H9 (cell line): Measurements from ENCODE around the gene BIK. TPM values are rescaled to one million over a fixed set of nuclear protein-coding genes. Genes with fewer than 3 reads are reported as not detected.

Experiments used
- DNase-seq: peaks from one replicate; pipeline ENCODE4 v3.0.0-alpha.2; 2017
- H2AFZ ChIP-seq: one replicate; pipeline ENCODE4 v1.6.1; 2013; ENCODE audit warnings: mild to moderate bottlenecking, low read length, control low read depth, moderate library complexity
- H2AK5ac ChIP-seq: 2 replicates; pipeline ENCODE4 v1.6.1; 2013; ENCODE audit warnings: low read length, control low read depth, mixed read lengths; ENCODE audit not compliant: insufficient read length
- H2BK120ac ChIP-seq: one replicate; pipeline ENCODE4 v1.6.1; 2013; ENCODE audit warnings: low read depth, mild to moderate bottlenecking, low read length, control low read depth, inconsistent platforms; ENCODE audit not compliant: poor library complexity, severe bottlenecking
- H2BK12ac ChIP-seq: 2 replicates; pipeline ENCODE4 v1.6.1; 2013; ENCODE audit warnings: low read length, control low read depth, mixed read lengths, low read depth; ENCODE audit not compliant: insufficient read length
- H2BK15ac ChIP-seq: 2 replicates; pipeline ENCODE4 v1.6.1; 2013; ENCODE audit warnings: low read depth, low read length, control low read depth
- H2BK20ac ChIP-seq: one replicate; pipeline ENCODE4 v1.6.1; 2013; ENCODE audit warnings: low read depth, mild to moderate bottlenecking, low read length, control low read depth, inconsistent platforms; ENCODE audit not compliant: poor library complexity, severe bottlenecking
- H2BK5ac ChIP-seq: 2 replicates; pipeline ENCODE4 v1.6.1; 2013; ENCODE audit warnings: low read length, control low read depth, mixed read lengths; ENCODE audit not compliant: insufficient read length
- H3K14ac ChIP-seq: 2 replicates; pipeline ENCODE4 v1.6.1; 2013; ENCODE audit warnings: low read length, control low read depth; ENCODE audit not compliant: insufficient read depth
- H3K18ac ChIP-seq: 2 replicates; pipeline ENCODE4 v1.6.1; 2013; ENCODE audit warnings: low read depth, mild to moderate bottlenecking, mixed read lengths, low read length, control low read depth; ENCODE audit not compliant: insufficient read length
- H3K23ac ChIP-seq: 2 replicates; pipeline ENCODE4 v1.6.1; 2013; ENCODE audit warnings: low read length, control low read depth, mixed read lengths, low read depth; ENCODE audit not compliant: insufficient read length
- H3K23me2 ChIP-seq: 2 replicates; pipeline ENCODE4 v1.6.1; 2013; ENCODE audit warnings: low read depth, mild to moderate bottlenecking, mixed read lengths, low read length, control low read depth; ENCODE audit not compliant: insufficient read length, poor library complexity, severe bottlenecking
- H3K27ac ChIP-seq: 2 replicates; pipeline ENCODE4 v1.5.1; 2013; ENCODE audit warnings: low read length, control low read depth, mixed read lengths, low read depth; ENCODE audit not compliant: insufficient read length
- H3K27me3 ChIP-seq: 2 replicates; pipeline ENCODE4 v1.6.1; 2013; ENCODE audit warnings: low read length, control low read depth, inconsistent platforms; ENCODE audit not compliant: insufficient read depth
- H3K4ac ChIP-seq: 2 replicates; pipeline ENCODE4 v1.6.1; 2013; ENCODE audit warnings: low read depth, mild to moderate bottlenecking, control low read depth, inconsistent platforms, low read length, moderate library complexity
- H3K4me1 ChIP-seq: 2 replicates; pipeline ENCODE4 v1.6.1; 2013; ENCODE audit warnings: low read length, control low read depth, inconsistent platforms; ENCODE audit not compliant: insufficient read depth
- H3K4me2 ChIP-seq: 2 replicates; pipeline ENCODE4 v1.6.1; 2013; ENCODE audit warnings: low read length, control low read depth, mixed read lengths; ENCODE audit not compliant: insufficient read length, insufficient read depth
- H3K56ac ChIP-seq: 2 replicates; pipeline ENCODE4 v1.6.1; 2013; ENCODE audit warnings: low read depth, mild to moderate bottlenecking, mixed read lengths, low read length, control low read depth; ENCODE audit not compliant: insufficient read length
- H3K79me1 ChIP-seq: 2 replicates; pipeline ENCODE4 v1.6.1; 2013; ENCODE audit warnings: low read depth, mild to moderate bottlenecking, moderate library complexity, low read length, control low read depth, inconsistent platforms; ENCODE audit not compliant: insufficient read depth, poor library complexity, severe bottlenecking
- H3K79me2 ChIP-seq: 2 replicates; pipeline ENCODE4 v1.6.1; 2013; ENCODE audit warnings: low read length, control low read depth, inconsistent platforms; ENCODE audit not compliant: insufficient read depth
- H3K9ac ChIP-seq: 2 replicates; pipeline ENCODE4 v1.6.1; 2013; ENCODE audit warnings: low read length, control low read depth, mixed read lengths; ENCODE audit not compliant: insufficient read length; ENCODE audit errors: extremely low read depth
- H3K9me3 ChIP-seq: one replicate; pipeline ENCODE4 v1.6.1; 2013; ENCODE audit warnings: low read depth, low read length, inconsistent platforms; ENCODE audit not compliant: control insufficient read depth
- H3T11ph ChIP-seq: one replicate; pipeline ENCODE4 v1.6.1; 2013; ENCODE audit warnings: mild to moderate bottlenecking, low read length, control low read depth, inconsistent platforms
- H4K20me1 ChIP-seq: one replicate; pipeline ENCODE4 v1.6.1; 2013; ENCODE audit not compliant: control insufficient read depth, insufficient read length, insufficient read depth
- H4K5ac ChIP-seq: 2 replicates; pipeline ENCODE4 v1.6.1; 2013; ENCODE audit warnings: low read depth, mild to moderate bottlenecking, mixed read lengths, low read length, control low read depth; ENCODE audit not compliant: insufficient read length
- H4K8ac ChIP-seq: replicated peaks from 2 replicates; pipeline ENCODE4 v1.6.1; 2013; ENCODE audit warnings: low read length, control low read depth, mixed read lengths, low read depth; ENCODE audit not compliant: insufficient read length
- H4K91ac ChIP-seq: 2 replicates; pipeline ENCODE4 v1.6.1; 2013; ENCODE audit warnings: low read depth, mild to moderate bottlenecking, moderate library complexity, mixed read lengths, low read length, control low read depth; ENCODE audit not compliant: insufficient read length
- H3K27ac Mint-ChIP-seq, 3 experiments: 2 replicates in 2 of 3; 3 replicates in 1 of 3; pipeline ENCODE4 v1.8.0; 2020 to 2021; ENCODE audit warnings: mixed read lengths in 3 of 3, mild to moderate bottlenecking in 1 of 3, moderate library complexity in 1 of 3
- H3K27me3 Mint-ChIP-seq: 2 replicates; pipeline ENCODE4 v1.8.0; 2021; ENCODE audit warnings: low read depth, mild to moderate bottlenecking, moderate library complexity, mixed read lengths
- H3K36me3 Mint-ChIP-seq, 3 experiments: 2 replicates in 2 of 3; 3 replicates in 1 of 3; pipeline ENCODE4 v1.8.0; 2020 to 2021; ENCODE audit warnings: low read depth in 3 of 3, mixed read lengths in 3 of 3; ENCODE audit not compliant: insufficient read depth in 1 of 3
- H3K4me1 Mint-ChIP-seq, 2 experiments: 2 replicates each; pipeline ENCODE4 v1.8.0; 2020; ENCODE audit warnings: mixed read lengths in 2 of 2
- H3K4me3 Mint-ChIP-seq, 2 experiments: 2 replicates in 1 of 2; 3 replicates in 1 of 2; pipeline ENCODE4 v1.8.0; 2020 to 2021; ENCODE audit warnings: mild to moderate bottlenecking in 2 of 2, mixed read lengths in 2 of 2, moderate library complexity in 1 of 2
- H3K9me3 Mint-ChIP-seq, 2 experiments: 2 replicates in 1 of 2; 3 replicates in 1 of 2; pipeline ENCODE4 v1.8.0; 2020; ENCODE audit warnings: mild to moderate bottlenecking in 2 of 2, mixed read lengths in 2 of 2, moderate library complexity in 1 of 2
- WGBS: extraction: QIAGEN DNeasy Blood & Tissue Kit; methylation state at CpG from one replicate; pipeline ENCODE4 v1.1.7; 2013; ENCODE audit warnings: missing lambda C conversion rate, low lambda C conversion rate, mixed read lengths; ENCODE audit not compliant: insufficient read length; ENCODE audit errors: extremely low coverage; 5-methylcytosine and 5-hydroxymethylcytosine counted together
- total RNA-seq: library from RNA; stranded (reverse); gene quantifications from 2 replicates; pipeline ENCODE4 v1.2.1, GENCODE V29; 2021
- TF ChIP-seq, protein P1 (sequence below): fragments of 200-600 bp; sonication (generic); conservative IDR thresholded peaks from 3 replicates; pipeline ENCODE4 v1.8.0; 2021; ENCODE audit warnings: antibody characterized with exemption, mild to moderate bottlenecking

BIK gene
- total RNA-seq, 1 experiment from 2014 or later = 8.3 TPM

DNA sequence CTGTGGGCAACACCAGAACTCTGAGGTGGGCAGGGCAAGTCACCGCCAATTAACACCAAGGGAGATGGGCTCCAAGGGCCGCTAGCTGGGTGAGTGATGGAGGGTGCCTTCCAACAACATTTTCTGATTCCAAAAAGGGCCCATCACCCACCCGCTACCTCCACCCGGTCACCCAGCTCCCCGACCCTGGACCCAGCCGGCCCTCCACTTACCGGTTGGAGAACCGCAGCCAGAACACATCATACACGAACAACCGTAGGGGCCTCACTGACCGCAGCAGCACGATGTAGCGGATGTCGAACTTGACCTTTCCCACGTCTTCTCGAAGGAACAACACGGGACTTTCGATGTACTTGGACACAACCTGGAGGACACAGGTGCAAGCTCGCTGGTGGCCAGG lies 61.6 kb downstream of the BIK start:
- Mint-ChIP-seq H3K4me1 (no peaks in the 10 kb centered on the region), H3K36me3 (peaks cover 20 to 75% (median 74%) of the 10 kb centered on the region in 3 experiments; a peak in 6 of 7 replicates), H3K27ac (no peak overlapping the region), H3K4me3 (no peak overlapping the region), H3K9me3 (no peaks in the 10 kb centered on the region), H3K27me3 (no peaks in the 10 kb centered on the region)
- Histone ChIP-seq H3K14ac (no peak overlapping the region), H4K8ac (no peak overlapping the region), H3K27ac (no peak overlapping the region), H3K4me2 (no peak overlapping the region), H3K9ac (no peak overlapping the region), H4K91ac (no peak overlapping the region), H3K23ac (no peak overlapping the region), H2BK12ac (no peak overlapping the region), H3K4ac (no peak overlapping the region), H4K5ac (no peak overlapping the region), H2BK15ac (no peak overlapping the region), H2BK120ac (no peak overlapping the region), H3K56ac (no peak overlapping the region), H2BK5ac (no peak overlapping the region), H3K18ac (no peak overlapping the region), H3K79me1 (no peaks in the 10 kb centered on the region), H3K27me3 (no peaks in the 10 kb centered on the region), H2AK5ac (no peak overlapping the region), H3K9me3 (no peaks in the 10 kb centered on the region), H3K4me1 (no peaks in the 10 kb centered on the region), H3K79me2 (no peaks in the 10 kb centered on the region), H3T11ph (no peak overlapping the region), H4K20me1 (no peaks in the 10 kb centered on the region), H2AFZ (no peak overlapping the region), H2BK20ac (no peak overlapping the region), H3K23me2 (no peaks in the 10 kb centered on the region)
- no CpG with 5 or more reads among the region's 19 CpGs for WGBS
- TF ChIP-seq, protein P1, sequence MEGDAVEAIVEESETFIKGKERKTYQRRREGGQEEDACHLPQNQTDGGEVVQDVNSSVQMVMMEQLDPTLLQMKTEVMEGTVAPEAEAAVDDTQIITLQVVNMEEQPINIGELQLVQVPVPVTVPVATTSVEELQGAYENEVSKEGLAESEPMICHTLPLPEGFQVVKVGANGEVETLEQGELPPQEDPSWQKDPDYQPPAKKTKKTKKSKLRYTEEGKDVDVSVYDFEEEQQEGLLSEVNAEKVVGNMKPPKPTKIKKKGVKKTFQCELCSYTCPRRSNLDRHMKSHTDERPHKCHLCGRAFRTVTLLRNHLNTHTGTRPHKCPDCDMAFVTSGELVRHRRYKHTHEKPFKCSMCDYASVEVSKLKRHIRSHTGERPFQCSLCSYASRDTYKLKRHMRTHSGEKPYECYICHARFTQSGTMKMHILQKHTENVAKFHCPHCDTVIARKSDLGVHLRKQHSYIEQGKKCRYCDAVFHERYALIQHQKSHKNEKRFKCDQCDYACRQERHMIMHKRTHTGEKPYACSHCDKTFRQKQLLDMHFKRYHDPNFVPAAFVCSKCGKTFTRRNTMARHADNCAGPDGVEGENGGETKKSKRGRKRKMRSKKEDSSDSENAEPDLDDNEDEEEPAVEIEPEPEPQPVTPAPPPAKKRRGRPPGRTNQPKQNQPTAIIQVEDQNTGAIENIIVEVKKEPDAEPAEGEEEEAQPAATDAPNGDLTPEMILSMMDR = no peak
- DNase-seq = no peak
